PC-9 (cell line): ENCODE measurements around the gene ZNF879.

Experiments used
- EZH2 ChIP-seq: fragments of 200-600 bp; sonication (generic); IDR thresholded peaks from 2 replicates; pipeline ENCODE4 v1.8.0; 2017; ENCODE audit warnings: antibody characterized with exemption, low read depth
- TF ChIP-seq, protein P1 (sequence below): fragments of 200-600 bp; sonication (generic); conservative IDR thresholded peaks from 2 replicates; pipeline ENCODE4 v1.6.1; 2017; ENCODE audit warnings: mixed run types, antibody characterized with exemption, mild to moderate bottlenecking, moderate library complexity

DNA sequence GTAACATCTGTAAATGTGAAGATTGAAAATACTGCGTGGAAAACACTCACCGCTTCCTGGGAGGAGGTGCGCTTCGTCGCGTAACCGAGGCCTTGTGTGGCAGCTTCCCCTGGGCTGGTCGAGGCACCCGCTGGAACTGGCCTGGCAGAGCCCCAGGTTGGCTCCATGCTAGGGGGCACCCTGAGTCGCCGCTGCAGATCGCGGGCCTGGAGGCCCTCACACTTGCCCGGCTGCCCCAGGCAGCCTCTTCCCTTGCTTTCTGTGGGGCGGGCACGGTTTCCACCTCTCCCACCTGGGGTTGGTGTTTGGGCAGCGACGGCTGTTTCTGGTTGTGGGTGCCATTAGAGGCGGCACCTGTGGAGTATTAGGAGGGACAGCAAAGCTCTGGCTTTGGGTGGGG, 37.4 kb downstream of the ZNF879 start:
- TF ChIP-seq, protein P1, sequence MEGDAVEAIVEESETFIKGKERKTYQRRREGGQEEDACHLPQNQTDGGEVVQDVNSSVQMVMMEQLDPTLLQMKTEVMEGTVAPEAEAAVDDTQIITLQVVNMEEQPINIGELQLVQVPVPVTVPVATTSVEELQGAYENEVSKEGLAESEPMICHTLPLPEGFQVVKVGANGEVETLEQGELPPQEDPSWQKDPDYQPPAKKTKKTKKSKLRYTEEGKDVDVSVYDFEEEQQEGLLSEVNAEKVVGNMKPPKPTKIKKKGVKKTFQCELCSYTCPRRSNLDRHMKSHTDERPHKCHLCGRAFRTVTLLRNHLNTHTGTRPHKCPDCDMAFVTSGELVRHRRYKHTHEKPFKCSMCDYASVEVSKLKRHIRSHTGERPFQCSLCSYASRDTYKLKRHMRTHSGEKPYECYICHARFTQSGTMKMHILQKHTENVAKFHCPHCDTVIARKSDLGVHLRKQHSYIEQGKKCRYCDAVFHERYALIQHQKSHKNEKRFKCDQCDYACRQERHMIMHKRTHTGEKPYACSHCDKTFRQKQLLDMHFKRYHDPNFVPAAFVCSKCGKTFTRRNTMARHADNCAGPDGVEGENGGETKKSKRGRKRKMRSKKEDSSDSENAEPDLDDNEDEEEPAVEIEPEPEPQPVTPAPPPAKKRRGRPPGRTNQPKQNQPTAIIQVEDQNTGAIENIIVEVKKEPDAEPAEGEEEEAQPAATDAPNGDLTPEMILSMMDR, result no peak
- no peak for TF ChIP-seq EZH2
